Caki2 (cell line): ENCODE data around the gene NSUN3. TPM values are rescaled to one million over a fixed set of nuclear protein-coding genes. Genes with fewer than 3 reads are reported as not detected.
"Not testable (repeated sequence)": the region's sequence is repeated elsewhere in the genome, so short reads cannot be mapped to it uniquely, and the experiment has no call there.

Experiments used
- DNase-seq: peaks from one replicate; pipeline ENCODE4 v3.0.0-alpha.2; 2015; ENCODE audit warnings: low read depth
- in situ Hi-C: cut with HindIII; loops from 2 replicates; pipeline ENCODE4 v1.10.0; 2016; ENCODE audit warnings: low sequenced_read_pairs, low pct_unique_long_range_greater_than_20kb, mixed read lengths
- total RNA-seq: library from RNA; depleted of rRNA; stranded (reverse); fragments of >200 nt; shearing (Covaris generic); gene quantifications from 2 replicates; pipeline ENCODE4 v1.2.3, GENCODE V29; 2014; ENCODE audit warnings: low replicate concordance

The NSUN3 gene
- total RNA-seq, 1 experiment from 2014 or later: 10.6 TPM

DNA sequence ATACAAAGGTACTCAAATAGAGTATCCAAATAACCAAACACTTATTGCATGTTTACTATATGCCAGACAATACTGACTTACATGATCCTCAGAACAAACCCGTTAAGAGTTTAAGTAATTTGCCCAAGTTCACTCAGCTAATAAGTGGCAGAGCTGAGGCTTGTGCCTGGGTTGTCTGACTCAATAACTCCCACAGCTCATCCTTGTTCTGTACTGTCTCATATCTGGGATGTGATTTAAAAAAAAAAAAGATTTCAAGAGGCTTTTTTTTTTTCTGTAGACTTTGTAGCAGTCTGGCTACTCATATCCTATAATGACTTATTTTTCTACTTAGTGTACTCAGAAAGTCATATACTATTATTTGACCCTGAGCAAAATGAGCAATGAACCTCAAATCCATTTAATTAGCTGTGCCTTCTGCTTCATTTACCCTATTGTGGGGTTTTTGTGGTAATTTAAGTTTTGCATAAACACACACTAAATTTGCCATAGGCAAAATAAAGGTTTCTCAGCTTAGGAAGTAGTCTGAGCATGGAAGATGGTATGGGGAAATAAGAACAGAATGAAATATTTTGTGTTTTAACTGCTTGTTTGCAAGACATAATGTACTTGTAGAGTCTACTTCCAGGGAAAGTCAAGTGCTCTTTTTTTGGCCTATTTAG is 3.1 kb downstream of the NSUN3 start:
- DNase-seq: no peak
- in situ Hi-C loops: no loop called here

DNA sequence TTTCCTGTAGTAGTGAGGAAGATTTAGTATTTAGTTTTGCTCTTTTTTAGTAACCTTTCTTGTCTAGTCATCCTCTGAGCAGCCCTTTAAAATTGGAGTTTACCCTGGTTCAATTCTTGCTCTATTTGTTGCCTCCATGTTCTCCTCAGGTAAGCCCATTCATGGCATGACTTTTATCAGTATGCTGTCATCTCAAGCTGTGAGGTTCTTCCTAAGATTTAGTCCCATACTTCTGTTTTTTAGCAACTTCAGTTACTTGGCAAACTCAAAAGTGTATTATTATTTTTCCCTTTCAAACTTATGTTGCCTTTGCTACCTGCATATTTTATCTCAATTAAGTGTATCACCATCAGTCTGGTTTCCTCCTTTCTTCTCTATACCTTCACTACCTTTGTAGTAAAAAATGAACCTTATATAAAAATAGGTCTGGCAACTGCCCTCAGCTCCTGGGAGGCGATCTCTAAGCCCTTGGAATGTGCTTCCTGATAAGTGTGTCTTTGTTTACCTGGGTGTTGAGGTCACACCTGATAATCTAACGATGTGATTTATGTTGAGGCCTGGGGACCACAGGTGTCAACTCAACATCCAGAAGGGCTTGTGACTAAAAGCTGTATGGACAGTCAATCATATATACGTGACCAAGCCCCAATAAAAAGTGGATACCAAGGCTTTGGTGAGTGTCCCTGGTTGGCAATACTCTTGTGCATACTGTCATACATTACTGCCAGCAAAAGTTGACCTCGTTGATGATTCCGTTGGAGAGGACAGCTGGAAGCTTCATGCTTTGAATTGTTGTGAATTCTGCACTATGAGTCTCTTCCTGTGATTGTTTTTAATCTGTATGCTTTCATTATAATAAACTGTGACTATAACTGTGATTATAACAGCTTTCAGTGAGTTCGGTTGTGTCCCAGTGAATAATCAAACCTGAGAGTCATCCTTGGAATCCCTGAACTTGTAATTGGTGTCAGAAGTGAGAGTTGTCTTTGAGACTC is 3.9 kb downstream of the NSUN3 start:
- in situ Hi-C loops: no loop called here
- DNase-seq: no peak

DNA sequence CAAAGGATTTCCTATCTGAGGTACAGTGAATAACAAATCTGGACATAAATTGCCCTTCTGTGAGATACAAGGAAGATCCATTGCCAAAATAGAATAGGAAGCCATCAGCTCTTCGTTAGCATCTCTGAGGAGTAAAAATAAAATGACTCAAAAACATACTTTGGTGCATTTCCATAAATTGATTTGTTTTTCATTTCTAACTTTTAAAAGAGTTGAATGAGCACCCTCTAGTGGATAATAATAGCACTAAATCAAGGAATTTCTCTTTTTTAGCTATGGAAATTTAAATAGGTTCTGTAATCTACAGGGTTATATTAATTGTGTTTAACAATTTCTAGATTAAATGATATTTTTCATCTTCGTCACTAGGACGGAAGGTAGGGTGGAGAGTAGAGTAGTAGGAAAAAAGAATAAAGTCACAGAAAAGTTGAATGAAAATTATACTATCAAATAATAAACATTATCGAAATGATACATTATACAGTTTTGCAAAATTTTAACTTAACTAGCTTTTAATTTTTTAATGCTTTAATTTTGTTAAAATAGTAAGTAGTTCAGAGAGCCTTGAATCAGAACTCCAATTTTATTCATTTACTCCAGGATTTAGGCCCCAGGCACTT is 6.4 kb downstream of the NSUN3 start:
- no peak for DNase-seq
- in situ Hi-C loops: no loop called here

DNA sequence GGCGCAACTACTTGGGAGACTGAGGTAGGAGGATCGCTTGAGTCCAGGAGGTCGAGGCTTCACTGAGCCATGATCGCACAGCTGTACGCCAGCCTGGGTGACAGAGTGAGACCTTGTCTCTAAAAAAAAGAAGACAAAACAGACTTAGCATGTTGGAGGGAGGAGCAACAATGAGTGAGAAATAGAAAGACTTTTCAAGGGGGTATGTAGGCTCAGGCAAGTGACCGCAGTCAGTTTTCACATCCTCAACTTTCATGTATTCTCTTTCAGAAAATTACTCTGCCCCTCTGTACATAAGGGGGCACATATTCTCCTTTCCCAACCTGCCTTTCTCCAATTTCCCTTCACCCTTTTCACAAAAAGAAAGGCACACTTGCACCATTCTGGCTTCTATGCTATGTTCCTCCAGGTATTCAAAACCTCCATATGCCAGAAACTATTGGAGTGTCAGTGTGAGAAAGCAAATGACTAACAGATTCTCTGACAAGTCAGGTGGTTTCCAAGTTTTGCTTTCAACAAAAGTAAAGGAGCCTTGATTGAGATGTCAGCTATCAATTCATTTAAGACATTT is 7.6 kb downstream of the NSUN3 start:
- DNase-seq: no peak
- in situ Hi-C loops: loop anchor here (10.0 kb wide), 1 partner anchor 56 kb away; no protein-coding TSS in a partner anchor

DNA sequence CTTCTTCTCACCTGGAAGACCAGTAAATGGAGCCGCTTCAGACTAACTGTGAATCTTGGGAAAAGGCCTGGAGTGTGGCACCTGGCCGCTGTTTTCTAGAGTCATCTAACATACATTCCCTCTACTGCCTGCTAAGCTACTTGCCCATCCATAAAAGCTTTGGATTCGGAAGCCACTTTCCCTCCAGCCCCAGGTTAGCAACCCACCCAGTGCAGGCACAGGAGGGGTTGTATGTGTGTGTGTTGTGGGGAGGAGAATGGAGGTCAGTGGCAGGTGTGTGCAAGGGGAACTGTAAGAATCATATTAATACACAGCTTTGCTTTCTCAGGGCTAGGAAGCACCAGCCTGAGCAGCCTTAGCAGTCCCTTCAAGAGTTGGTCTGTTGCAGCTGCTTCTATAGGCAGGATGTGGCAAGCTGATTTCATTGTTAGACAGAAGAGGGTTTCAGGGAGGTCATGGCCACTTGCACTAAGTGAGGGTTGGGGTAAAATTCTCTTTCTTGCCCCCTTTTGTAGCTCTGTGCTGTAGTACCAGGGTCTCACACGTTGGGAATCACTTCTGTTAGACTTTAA is 8.9 kb downstream of the NSUN3 start:
- in situ Hi-C loops: loop anchor here (10.0 kb wide), 1 partner anchor 57 kb away; no protein-coding TSS in a partner anchor
- no peak for DNase-seq

DNA sequence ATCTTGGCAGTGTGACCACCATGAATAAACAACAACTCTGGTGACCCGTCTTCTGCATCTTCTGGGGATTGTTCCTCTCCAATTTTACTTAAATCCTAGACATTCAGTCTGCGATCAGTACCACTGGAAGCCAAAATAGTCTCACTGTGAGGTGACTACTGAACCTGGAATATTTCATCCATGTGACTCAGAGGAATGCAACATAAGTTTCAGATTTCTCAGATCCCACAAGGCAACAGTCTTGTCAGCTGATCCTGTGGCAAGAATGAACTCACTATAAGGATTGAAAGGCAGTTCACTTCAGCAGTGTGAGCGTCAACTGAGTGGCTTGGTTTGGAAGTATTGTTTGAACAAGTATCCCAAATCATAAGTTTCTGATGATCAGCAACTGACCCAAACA is 13.2 kb downstream of the NSUN3 start:
- DNase-seq: no peak
- in situ Hi-C loops: loop anchor here (10.0 kb wide), 1 partner anchor 61 kb away; no protein-coding TSS in a partner anchor

DNA sequence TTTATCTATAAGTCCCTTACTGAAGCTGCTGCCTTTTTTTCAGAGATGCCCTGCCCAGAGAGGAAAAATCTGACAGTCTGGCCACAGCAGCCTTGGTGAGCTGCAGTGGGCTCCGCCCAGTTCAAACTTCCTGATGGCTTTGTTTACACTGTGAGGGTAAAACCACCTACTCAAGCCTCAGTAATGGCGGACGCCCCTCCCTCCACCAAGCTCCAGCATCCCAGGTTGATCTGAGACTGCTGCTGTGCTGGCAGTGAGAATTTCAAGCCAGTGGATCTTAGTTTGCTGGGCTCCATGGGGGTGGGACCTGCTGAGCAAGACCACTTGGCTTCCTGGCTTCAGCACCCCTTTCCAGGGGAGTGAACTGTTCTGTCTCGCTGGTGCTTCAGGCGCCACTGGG is 17.7 kb downstream of the NSUN3 start:
- DNase-seq, in situ Hi-C loops: not testable (repeated sequence)

DNA sequence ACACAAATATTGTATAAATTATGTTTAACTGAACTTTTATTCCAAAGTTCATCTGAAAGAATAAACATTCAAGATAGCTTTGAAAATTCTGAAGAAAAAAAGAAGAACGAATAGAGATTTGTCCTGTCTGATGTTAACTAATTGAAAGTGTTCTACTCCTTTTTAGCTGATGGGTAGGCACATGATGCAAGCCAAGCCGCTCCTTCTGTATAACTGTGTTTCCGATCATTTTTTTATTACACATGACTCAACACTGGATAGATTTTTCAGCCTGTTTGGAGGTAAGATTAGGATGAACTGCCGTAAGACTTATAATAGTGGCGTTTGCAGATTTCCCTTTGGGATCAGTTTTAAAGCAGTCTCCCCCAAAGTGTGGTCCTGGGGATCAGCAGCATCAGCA is 19.0 kb downstream of the NSUN3 start:
- DNase-seq: no peak
- in situ Hi-C loops: no loop called here

DNA sequence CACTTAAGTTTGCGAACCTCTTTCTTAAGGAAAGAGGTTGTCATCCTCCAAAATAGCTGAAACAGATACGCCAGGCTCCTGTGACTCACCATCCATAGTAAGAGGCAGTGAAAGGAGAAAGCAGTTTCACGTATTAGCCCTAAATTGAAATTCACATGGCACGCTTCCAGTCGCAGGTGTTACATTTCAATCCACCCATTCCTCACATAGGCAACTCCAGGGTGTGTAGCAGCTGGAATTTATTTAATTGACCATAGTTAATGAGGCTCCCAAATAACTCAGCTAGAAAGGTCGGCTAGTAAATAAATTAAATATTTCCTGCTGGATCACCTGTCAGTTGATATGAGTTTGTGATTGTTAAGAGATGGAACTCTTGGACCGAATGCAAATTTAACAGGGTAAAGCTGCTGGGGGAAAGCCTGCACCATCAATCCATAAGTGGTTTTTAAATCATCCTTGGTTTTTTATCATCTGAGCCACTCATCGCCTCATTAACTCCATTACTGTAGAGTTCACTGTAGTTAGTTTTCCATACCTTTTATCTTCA is 19.6 kb downstream of the NSUN3 start:
- DNase-seq: peak; percentile 44
- in situ Hi-C loops: no loop called here

DNA sequence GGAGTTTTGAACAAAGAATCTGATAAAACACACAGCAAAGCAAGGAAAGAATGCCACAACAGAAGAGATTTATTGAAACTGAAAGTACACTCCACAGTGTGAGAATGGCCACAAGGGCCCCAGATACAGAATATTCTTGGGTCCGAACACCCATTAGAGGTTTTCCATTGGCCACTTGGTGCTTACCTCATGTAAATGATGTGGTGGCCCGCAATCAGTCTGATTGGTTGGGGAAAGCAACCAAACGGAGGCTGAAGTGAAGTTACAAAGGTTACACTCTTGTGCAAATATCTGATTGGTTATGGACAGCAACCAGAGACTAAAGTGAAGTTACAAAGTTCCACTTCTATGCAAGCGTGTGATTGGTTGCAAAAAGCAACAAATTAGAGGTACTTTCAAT is 20.4 kb downstream of the NSUN3 start:
- in situ Hi-C loops: no loop called here
- DNase-seq: no peak

DNA sequence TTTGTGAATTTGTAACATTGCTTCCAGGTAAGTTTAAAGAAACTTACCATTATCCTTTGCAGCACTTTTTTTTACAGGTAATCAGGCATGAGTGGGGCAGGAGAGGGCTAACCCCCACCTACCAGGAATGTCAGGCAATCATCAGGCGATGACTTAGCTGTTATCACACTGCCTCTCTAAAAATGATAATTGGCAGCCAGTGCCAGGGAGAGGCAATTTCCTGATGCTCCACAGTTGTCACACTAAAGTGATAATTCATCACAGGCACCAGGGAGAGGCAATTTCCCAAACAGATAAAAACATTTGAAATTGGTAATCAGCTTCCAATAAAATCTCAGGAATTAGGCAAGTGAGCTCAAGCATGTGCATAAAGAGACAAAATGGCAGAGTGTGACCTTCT is 26.3 kb downstream of the NSUN3 start:
- DNase-seq: no peak
- in situ Hi-C loops: no loop called here

DNA sequence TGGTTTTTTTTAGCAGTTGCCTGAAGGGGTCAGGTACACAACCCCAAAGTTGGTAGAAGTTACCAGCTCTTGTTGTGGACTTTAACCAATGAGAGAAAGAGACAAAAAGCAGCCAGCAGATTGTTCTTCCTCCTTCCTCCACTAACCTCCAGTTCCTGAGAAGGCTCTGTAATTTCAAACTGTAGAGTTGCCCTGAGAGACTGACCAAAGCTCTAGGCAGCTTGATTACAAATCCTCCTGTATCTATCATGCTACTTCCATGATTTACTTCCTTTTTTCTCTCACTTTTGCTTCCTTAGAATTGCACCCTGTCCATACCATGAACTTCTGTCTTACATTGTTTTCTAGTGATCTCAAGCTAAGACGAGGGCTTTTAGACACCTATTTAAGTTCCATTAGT is 29.2 kb downstream of the NSUN3 start:
- no peak for DNase-seq
- in situ Hi-C loops: no loop called here

DNA sequence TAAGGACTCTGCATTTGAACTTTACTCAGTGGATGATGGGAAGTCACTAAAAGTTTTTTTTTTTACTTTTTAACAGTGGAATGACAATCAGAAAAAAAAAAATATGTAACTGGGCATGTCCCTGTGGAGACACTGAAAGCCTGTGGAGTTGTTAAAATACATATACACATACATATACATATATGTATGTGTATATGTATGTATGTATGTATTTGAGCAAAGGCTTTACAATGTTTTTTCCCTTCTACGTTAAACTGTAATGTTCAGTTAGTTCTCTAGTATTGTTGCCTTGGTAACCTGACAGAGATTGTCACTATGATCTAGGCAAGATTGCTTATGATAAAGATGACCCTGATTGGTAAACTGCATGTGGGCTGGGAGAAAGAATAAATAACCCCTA is 30.3 kb downstream of the NSUN3 start:
- DNase-seq: no peak
- in situ Hi-C loops: no loop called here

DNA sequence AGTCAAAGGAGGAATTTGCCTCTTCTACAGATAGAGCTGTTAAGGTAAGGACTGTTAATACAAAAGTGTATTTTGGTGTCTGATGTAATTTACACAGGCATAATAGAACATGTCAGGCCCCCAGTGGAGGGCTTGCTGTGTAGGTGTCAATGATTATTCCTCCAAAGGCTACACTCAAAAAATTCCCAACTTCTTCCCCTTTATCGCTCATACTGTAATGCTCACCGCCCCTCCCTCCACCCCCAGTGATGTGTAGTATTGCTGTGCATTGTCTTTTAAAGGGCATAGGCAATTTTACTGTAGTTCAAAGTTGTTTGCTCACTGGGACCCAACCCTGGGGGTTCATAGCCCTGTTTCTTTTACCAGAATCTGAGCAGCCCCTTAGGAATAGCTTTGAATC is 32.2 kb downstream of the NSUN3 start:
- no peak for DNase-seq
- in situ Hi-C loops: no loop called here

DNA sequence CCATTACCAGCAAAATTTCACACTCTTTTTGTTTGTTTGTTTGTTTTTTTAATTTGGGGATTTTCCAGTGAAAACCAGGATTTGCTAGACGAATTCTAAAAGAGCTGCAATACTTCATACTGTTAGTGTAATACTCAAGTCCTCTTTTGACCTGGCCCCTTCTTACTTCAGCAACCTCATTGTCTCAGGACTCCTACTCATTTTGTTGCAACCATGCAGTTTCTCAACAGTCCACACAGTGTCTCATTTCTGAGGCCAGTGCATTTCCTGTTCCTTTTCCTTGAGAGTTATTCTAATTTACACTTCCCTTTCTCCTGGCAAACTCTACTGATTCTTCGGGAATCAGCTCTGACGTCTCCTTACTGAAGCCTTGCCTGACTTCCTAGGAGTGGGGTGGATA is 35.6 kb downstream of the NSUN3 start:
- in situ Hi-C loops: no loop called here
- DNase-seq: no peak

DNA sequence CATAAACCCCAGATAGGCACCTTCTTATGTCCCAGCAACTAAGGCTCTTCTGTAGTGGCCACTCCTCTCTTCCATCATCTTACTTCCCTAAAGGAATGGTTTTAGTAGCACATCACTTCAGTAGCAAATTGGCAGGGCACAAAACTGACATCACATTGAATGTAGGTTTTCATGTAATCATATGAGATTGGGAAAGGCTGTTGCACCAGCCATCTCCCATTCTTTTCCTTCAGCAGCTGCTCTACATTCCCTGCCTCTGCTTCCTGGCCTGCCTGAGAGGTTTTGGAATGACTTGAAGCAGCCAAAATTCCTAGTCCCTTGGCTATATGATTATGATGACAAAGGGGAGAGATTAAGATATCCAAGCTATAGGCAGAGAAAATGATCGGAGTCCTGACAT is 36.5 kb downstream of the NSUN3 start:
- no peak for DNase-seq
- in situ Hi-C loops: no loop called here

DNA sequence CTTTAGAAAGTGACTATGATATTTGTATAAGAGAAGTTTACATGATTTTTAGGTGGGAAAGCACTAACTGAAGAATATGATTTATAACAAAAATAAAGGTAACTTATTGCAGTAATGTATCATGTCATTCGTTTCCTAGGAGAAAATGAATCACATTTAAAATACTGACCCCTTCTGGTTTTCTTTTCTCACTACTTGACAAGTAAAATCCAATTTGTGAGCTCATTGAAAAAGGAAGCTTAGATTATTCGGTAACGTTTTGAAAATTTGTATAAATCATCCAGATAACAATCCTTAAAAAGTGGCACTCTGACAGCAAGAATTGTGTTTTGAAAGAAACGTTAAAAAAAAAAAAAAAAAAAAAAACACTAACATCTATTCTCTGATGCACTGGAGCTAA is 39.0 kb downstream of the NSUN3 start:
- no peak for DNase-seq
- in situ Hi-C loops: no loop called here

DNA sequence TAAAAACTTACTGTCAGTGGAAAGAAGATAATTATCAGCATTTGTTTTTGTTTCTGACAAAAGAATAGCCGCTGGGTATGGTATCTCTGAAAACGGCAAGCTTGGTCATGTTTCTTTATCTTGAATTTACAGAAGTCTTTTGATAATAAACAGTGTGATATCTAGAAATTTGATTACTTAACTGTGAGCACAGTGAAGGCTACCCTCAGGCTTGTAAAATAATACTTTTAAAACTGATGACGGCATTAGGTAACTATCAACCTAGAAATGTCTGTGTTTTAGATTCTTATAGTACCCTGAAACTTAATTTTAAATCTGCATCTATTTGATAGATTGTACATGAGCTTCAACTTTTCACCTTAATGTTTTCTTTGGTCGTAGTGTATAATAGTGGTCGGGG is 43.4 kb downstream of the NSUN3 start:
- in situ Hi-C loops: no loop called here
- no peak for DNase-seq
